NCI-H1694 (cell line): Measurements from ENCODE around the gene POTEH.
"Not testable (repeated sequence)": the region's sequence is repeated elsewhere in the genome, so short reads cannot be mapped to it uniquely, and the experiment has no call there.

Source experiments
- DNase-seq: peaks from one replicate; lab custom pipeline; 2025; lab: John Stamatoyannopoulos, UW

The POTEH gene

GRCh38 chr22:15689749-15690125 is at the start of gene POTEH:
Gene POTEH (plus strand): TSS chr22:15690026. CDS start chr22:15690078, 52 bp downstream.
- DNase-seq = not testable (repeated sequence)

GRCh38 chr22:15642288-15642861 is 47.5 kb upstream of the POTEH start:
- DNase-seq = not testable (repeated sequence)

- DNase-seq = not testable (repeated sequence)
Observed at GRCh38 chr22:15651954-15652353, 37.9 kb upstream of the POTEH start.

GRCh38 chr22:15652738-15653137 is 37.1 kb upstream of the POTEH start:
- not testable (repeated sequence) for DNase-seq

- not testable (repeated sequence) for DNase-seq
Observed at GRCh38 chr22:15653241-15653640, 36.6 kb upstream of the POTEH start.

GRCh38 chr22:15661102-15661501 is 28.7 kb upstream of the POTEH start:
- not testable (repeated sequence) for DNase-seq

- not testable (repeated sequence) for DNase-seq
Observed at GRCh38 chr22:15664682-15665081, 25.1 kb upstream of the POTEH start.

- DNase-seq = not testable (repeated sequence)
Observed at GRCh38 chr22:15665478-15665877, 24.3 kb upstream of the POTEH start.

- not testable (repeated sequence) for DNase-seq
Observed at GRCh38 chr22:15669430-15669829, 20.4 kb upstream of the POTEH start.

- DNase-seq = not testable (repeated sequence)
Observed at GRCh38 chr22:15679702-15680101, 10.1 kb upstream of the POTEH start.

- not testable (repeated sequence) for DNase-seq
Observed at GRCh38 chr22:15684115-15684514, 5.7 kb upstream of the POTEH start.

- not testable (repeated sequence) for DNase-seq
Observed at GRCh38 chr22:15684695-15685094, 5.1 kb upstream of the POTEH start.

- DNase-seq = not testable (repeated sequence)
Observed at GRCh38 chr22:15685641-15686040, 4.2 kb upstream of the POTEH start.

- not testable (repeated sequence) for DNase-seq
Observed at GRCh38 chr22:15687086-15687485, 2.7 kb upstream of the POTEH start.

GRCh38 chr22:15687676-15688075 is 2.1 kb upstream of the POTEH start:
- DNase-seq = not testable (repeated sequence)

GRCh38 chr22:15688090-15688489 is 1.7 kb upstream of the POTEH start:
- not testable (repeated sequence) for DNase-seq

- not testable (repeated sequence) for DNase-seq
Observed at GRCh38 chr22:15689012-15689748, 646 bp upstream of the POTEH start.

- not testable (repeated sequence) for DNase-seq
Observed at GRCh38 chr22:15713600-15713999, 23.8 kb downstream of the POTEH start.

GRCh38 chr22:15714125-15714524 is 24.3 kb downstream of the POTEH start:
- not testable (repeated sequence) for DNase-seq

- DNase-seq = not testable (repeated sequence)
Observed at GRCh38 chr22:15721884-15722283, 32.1 kb downstream of the POTEH start.

GRCh38 chr22:15729209-15729917 is 39.5 kb downstream of the POTEH start:
- not testable (repeated sequence) for DNase-seq

- not testable (repeated sequence) for DNase-seq
Observed at GRCh38 chr22:15731023-15731422, 41.2 kb downstream of the POTEH start.

GRCh38 chr22:15734411-15734810 is 44.6 kb downstream of the POTEH start:
- DNase-seq = not testable (repeated sequence)
